HCT116 (cell line): ENCODE data around the gene ERBIN. TPM values are rescaled to one million over a fixed set of nuclear protein-coding genes. Genes with fewer than 3 reads are reported as not detected.

Experiments used
- ATAC-seq: fragments of 200-7000 bp; cut with Tn5 transposase; 2 replicates; pipeline ENCODE4 v1.9.1; 2020; ENCODE audit warnings: mild to moderate bottlenecking, moderate library complexity
- BruUV-seq: library from RNA; stranded (reverse); fragments of 400-500 nt; replicated peaks from 2 replicates; lab custom pipeline; 2021; lab: Mats Ljungman, UMichigan
- CTCF ChIA-PET: fragments of 300-600 bp; sonication (Branson Sonifier 250); formaldehyde crosslinking; loops from one replicate; lab custom pipeline; 2021; ENCODE audit warnings: antibody characterized with exemption; lab: Charles Lee
- POLR2A ChIA-PET: fragments of 300-600, 350-600 bp; sonication (Branson Sonifier 250); formaldehyde crosslinking; loops from one replicate; lab custom pipeline; 2021; ENCODE audit warnings: antibody characterized with exemption; lab: Charles Lee
- RAD21 ChIA-PET, 2 experiments: fragments of 300-600 bp; sonication (Branson Sonifier 250); formaldehyde crosslinking; loops; one replicate each; lab custom pipeline; 2023; ENCODE audit warnings: low total read pairs in 2 of 2; ENCODE audit not compliant: uncharacterized antibody in 2 of 2, unreplicated experiment in 2 of 2, low non-redundant PET in 1 of 2; lab: Charles Lee
- DNase-seq: peaks from one replicate; pipeline ENCODE4 v3.0.0-alpha.2; 2010; ENCODE audit warnings: low read depth, low spot score
- H2AFZ ChIP-seq: fragments of 200-600 bp; shearing (Covaris generic), sonication (generic); 2 replicates; pipeline ENCODE4 v1.6.1; 2017; ENCODE audit warnings: low read depth, mixed run types, mixed read lengths, antibody characterized with exemption, low read length; ENCODE audit not compliant: poor library complexity, severe bottlenecking
- H3K27ac ChIP-seq: 2 replicates; pipeline ENCODE4 v1.5.1; 2012; ENCODE audit warnings: low read depth, low read length
- H3K27me3 ChIP-seq: fragments of 200-600 bp; sonication (generic); 2 replicates; pipeline ENCODE4 v1.6.1; 2016; ENCODE audit warnings: mixed run types, low read length, mixed read lengths; ENCODE audit not compliant: insufficient read depth
- H3K36me3 ChIP-seq, 2 experiments: fragments of 200-500 bp in 1 of 2; fragments of 200-600 bp in 1 of 2; sonication (Bioruptor generic) in 1 of 2; sonication (generic) in 1 of 2; 2 replicates each; pipeline versions ENCODE4 v1.5.1 to v1.6.1; 2014 to 2016; ENCODE audit warnings: low read length in 2 of 2, inconsistent platforms in 1 of 2, mixed read lengths in 1 of 2, mixed run types in 1 of 2; ENCODE audit not compliant: insufficient read depth in 2 of 2, control insufficient read depth in 1 of 2
- H3K4me1 ChIP-seq, 2 experiments: fragments of 200-600 bp in 1 of 2; sonication (generic) in 1 of 2; 2 replicates each; pipeline versions ENCODE4 v1.5.1 to v1.6.1; 2012 to 2017; ENCODE audit warnings: low read length in 2 of 2, inconsistent platforms in 1 of 2, mild to moderate bottlenecking in 1 of 2, mixed read lengths in 1 of 2, mixed run types in 1 of 2, moderate library complexity in 1 of 2; ENCODE audit not compliant: insufficient read depth in 2 of 2, control insufficient read depth in 1 of 2
- H3K4me2 ChIP-seq: fragments of 200-600 bp; sonication (generic); 2 replicates; pipeline ENCODE4 v1.6.1; 2017; ENCODE audit warnings: mixed run types, low read length, mixed read lengths
- H3K4me3 ChIP-seq, 2 experiments: fragments of 200-600 bp in 1 of 2; sonication (generic) in 1 of 2; replicated peaks in 1 of 2; 2 replicates each; pipeline ENCODE4 v1.5.1; 2011 to 2016; ENCODE audit warnings: low read length in 2 of 2, control low read depth in 1 of 2, low read depth in 1 of 2, mild to moderate bottlenecking in 1 of 2, mixed read lengths in 1 of 2, mixed run types in 1 of 2
- H3K79me2 ChIP-seq: fragments of 200-600 bp; sonication (generic); 2 replicates; pipeline ENCODE4 v1.6.1; 2017; ENCODE audit warnings: mild to moderate bottlenecking, mixed run types, low read length, moderate library complexity, mixed read lengths; ENCODE audit not compliant: insufficient read depth
- H3K9ac ChIP-seq: fragments of 200-600 bp; sonication (generic); 2 replicates; pipeline ENCODE4 v1.6.1; 2016; ENCODE audit warnings: low read length, mixed read lengths
- H3K9me2 ChIP-seq: fragments of 200-600 bp; sonication (generic), shearing (Covaris generic); 2 replicates; pipeline ENCODE4 v1.6.1; 2017; ENCODE audit warnings: mixed run types, mild to moderate bottlenecking, moderate library complexity; ENCODE audit not compliant: insufficient read depth
- H3K9me3 ChIP-seq, 2 experiments: fragments of 200-500 bp in 1 of 2; fragments of 200-600 bp in 1 of 2; sonication (Bioruptor generic) in 1 of 2; sonication (generic) in 1 of 2; 2 replicates each; pipeline ENCODE4 v1.6.1; 2014 to 2017; ENCODE audit warnings: low read length in 2 of 2, mixed read lengths in 2 of 2, inconsistent platforms in 1 of 2, low read depth in 1 of 2, mild to moderate bottlenecking in 1 of 2, mixed run types in 1 of 2, moderate library complexity in 1 of 2; ENCODE audit not compliant: control insufficient read depth in 1 of 2, insufficient read depth in 1 of 2
- H4K20me1 ChIP-seq: fragments of 200-600 bp; sonication (generic), shearing (Covaris generic); 2 replicates; pipeline ENCODE4 v1.6.1; 2017; ENCODE audit warnings: mixed run types, mild to moderate bottlenecking, moderate library complexity; ENCODE audit not compliant: insufficient read depth
- ATF3 ChIP-seq: IDR thresholded peaks from 2 replicates; pipeline ENCODE4 v1.6.1; 2012
- CTCF ChIP-seq, 3 experiments: fragments of 200-600 bp in 1 of 3; sonication (generic) in 1 of 3; IDR thresholded peaks in 2 of 3; conservative IDR thresholded peaks in 1 of 3; 2 replicates each; pipeline ENCODE4 v1.5.1; 2012 to 2017; ENCODE audit warnings: low read depth in 2 of 3, low read length in 2 of 3, antibody characterized with exemption in 1 of 3, borderline replicate concordance in 1 of 3, control low read depth in 1 of 3, mild to moderate bottlenecking in 1 of 3, mixed read lengths in 1 of 3, mixed run types in 1 of 3, moderate library complexity in 1 of 3; ENCODE audit not compliant: insufficient read depth in 1 of 3
- ELF1 ChIP-seq: IDR thresholded peaks from 2 replicates; pipeline ENCODE4 v1.6.1; 2012; ENCODE audit warnings: low read depth, borderline replicate concordance
- EZH2 ChIP-seq: fragments of 200-600 bp; sonication (generic); IDR thresholded peaks from 2 replicates; pipeline ENCODE4 v1.6.1; 2017; ENCODE audit warnings: antibody characterized with exemption, mixed run types
- EZH2phosphoT487 ChIP-seq: fragments of 200-600 bp; IDR thresholded peaks from 2 replicates; pipeline ENCODE4 v1.6.1; 2018; ENCODE audit warnings: antibody characterized with exemption, borderline replicate concordance
- JUND ChIP-seq: IDR thresholded peaks from 2 replicates; pipeline ENCODE4 v1.6.1; 2012
- MAX ChIP-seq: IDR thresholded peaks from 2 replicates; pipeline ENCODE4 v1.6.1; 2012
- POLR2AphosphoS5 ChIP-seq: IDR thresholded peaks from 2 replicates; pipeline ENCODE4 v1.6.1; 2011; ENCODE audit warnings: mild to moderate bottlenecking, low read depth, low read length, moderate library complexity
- REST ChIP-seq: IDR thresholded peaks from 2 replicates; pipeline ENCODE4 v1.6.1; 2012; ENCODE audit warnings: low read depth
- SIN3A ChIP-seq: IDR thresholded peaks from 2 replicates; pipeline ENCODE4 v1.6.1; 2012; ENCODE audit warnings: low read depth
- SP1 ChIP-seq: IDR thresholded peaks from 2 replicates; pipeline ENCODE4 v1.6.1; 2012; ENCODE audit warnings: low read depth
- ZBTB33 ChIP-seq: IDR thresholded peaks from 2 replicates; pipeline ENCODE4 v1.6.1; 2011; ENCODE audit warnings: mild to moderate bottlenecking, low read length, moderate library complexity; ENCODE audit not compliant: insufficient replicate concordance; ENCODE audit errors: extremely low read depth
- ZFX ChIP-seq: fragments of 450-650 bp; IDR thresholded peaks from 2 replicates; pipeline ENCODE4 v1.6.1; 2017
- intact Hi-C: fragments of 100-400 bp; cut with micrococcal nuclease; formaldehyde crosslinking; loops from 2 replicates; pipeline ENCODE4 v1.10.0; 2022
- total RNA-seq: library from RNA; stranded (reverse); gene quantifications from one replicate; pipeline ENCODE4 v1.2.1, GENCODE V29; 2021; ENCODE audit not compliant: unreplicated experiment

Gene ERBIN
- total RNA-seq, 1 experiment from 2014 or later = 57.4 TPM

GRCh38 chr5:65970481-65971367 is 44.3 kb downstream of the ERBIN start (continued):
- TF ChIP-seq CTCF (IDR thresholded peaks at IDR 0.05 in 2 of 3, conservative IDR thresholded peaks at IDR 0.05 in 1 of 3; ENCODE audit: borderline replicate concordance in 1 of 3, insufficient read depth in 1 of 3, low read depth in 2 of 3, low read length in 2 of 3) (no peak), EZH2 (no peak)

GRCh38 chr5:65971643-65972042 is 45.3 kb downstream of the ERBIN start:
- Histone ChIP-seq H3K4me1 (no peaks in the 10 kb centered on the region), H3K9me2 (no peaks in the 10 kb centered on the region), H4K20me1 (peaks cover 17% of the 10 kb centered on the region; the same call in 1 of the 2 replicates), H2AFZ (no peak overlapping the region), H3K9ac (no peak overlapping the region), H3K27me3 (no peaks in the 10 kb centered on the region), H3K79me2 (peaks cover 91% of the 10 kb centered on the region), H3K27ac (no peak overlapping the region), H3K36me3 (no peaks in the 10 kb centered on the region), H3K4me3 (no peak overlapping the region), H3K4me2 (no peak overlapping the region), H3K9me3 (no peaks in the 10 kb centered on the region)
- no TSS peak for BruUV-seq
- ATAC-seq (no peak), DNase-seq (no peak)
- RAD21 ChIA-PET = interaction anchor here in 1 of 2 experiments (0.6 kb wide), 1 partner anchor 25 kb away, joined by 3 read pairs; no protein-coding TSS in a partner anchor
- POLR2A ChIA-PET = no interaction called here
- CTCF ChIA-PET = no interaction called here
- intact Hi-C loops = no loop called here
- TF ChIP-seq MAX = no peak
- no peak for TF ChIP-seq EZH2phosphoT487
- no peak for TF ChIP-seq ATF3
- no peak for TF ChIP-seq REST
- TF ChIP-seq JUND = no peak
- no peak for TF ChIP-seq SP1
- no peak for TF ChIP-seq ZFX
- TF ChIP-seq ZBTB33 = no peak
- no peak for TF ChIP-seq ELF1
- no peak for TF ChIP-seq POLR2AphosphoS5
- no peak for TF ChIP-seq SIN3A
